WTC11 (cell line): ENCODE data around the gene L3HYPDH. TPM values are rescaled to one million over a fixed set of nuclear protein-coding genes. Genes with fewer than 3 reads are reported as not detected.
A peak's percentile ranks its signal among the peaks of the same experiment; 100 is the strongest.

ENCODE experiments used
- ATAC-seq: fragments of 200-7000 bp; cut with Tn5 transposase; 2 replicates; pipeline ENCODE4 v1.10.0; 2021; ENCODE audit warnings: mild to moderate bottlenecking, moderate library complexity
- CTCF ChIA-PET: fragments of 300-600 bp; sonication (Branson Sonifier 250); formaldehyde crosslinking; loops from one replicate; lab custom pipeline; 2021; ENCODE audit warnings: antibody characterized with exemption; lab: Charles Lee
- POLR2A ChIA-PET: fragments of 350-600 bp; sonication (Branson Sonifier 250); formaldehyde crosslinking; loops from one replicate; lab custom pipeline; 2021; ENCODE audit warnings: antibody characterized with exemption; lab: Charles Lee
- DNase-seq: peaks from one replicate; pipeline ENCODE4 v3.0.0; 2021; ENCODE audit warnings: low spot score
- H3K27ac Mint-ChIP-seq: 2 replicates; pipeline ENCODE4 v1.8.0; 2021; ENCODE audit warnings: mixed read lengths
- H3K27me3 Mint-ChIP-seq: 2 replicates; pipeline ENCODE4 v1.8.0; 2021; ENCODE audit warnings: low read depth, mild to moderate bottlenecking, moderate library complexity, mixed read lengths
- H3K36me3 Mint-ChIP-seq: 2 replicates; pipeline ENCODE4 v1.8.0; 2021; ENCODE audit warnings: mixed read lengths
- H3K4me1 Mint-ChIP-seq: 2 replicates; pipeline ENCODE4 v1.8.0; 2022; ENCODE audit warnings: mixed read lengths
- H3K4me3 Mint-ChIP-seq: 2 replicates; pipeline ENCODE4 v1.8.0; 2021; ENCODE audit warnings: mild to moderate bottlenecking, moderate library complexity, mixed read lengths
- H3K9me3 Mint-ChIP-seq: 2 replicates; pipeline ENCODE4 v1.8.0; 2021; ENCODE audit warnings: mixed read lengths
- ELF4 ChIP-seq: sonication (generic); formaldehyde crosslinking; IDR thresholded peaks from 2 replicates; pipeline ENCODE4 v1.8.1; 2022; ENCODE audit warnings: low read depth, mild to moderate bottlenecking, moderate library complexity, missing genetic modification reagents
- EMX1 ChIP-seq: fragments of 250-450 bp; sonication (Bioruptor Pico); IDR thresholded peaks from 2 replicates; pipeline ENCODE4 v1.8.0; 2021; ENCODE audit warnings: mild to moderate bottlenecking
- FOXP1 ChIP-seq: sonication (generic); formaldehyde crosslinking; IDR thresholded peaks from 2 replicates; pipeline ENCODE4 v1.8.0; 2022; ENCODE audit warnings: missing genetic modification reagents, mild to moderate bottlenecking, moderate library complexity, borderline replicate concordance
- GRHL2 ChIP-seq: fragments of 250-450 bp; sonication (Bioruptor Pico); IDR thresholded peaks from 2 replicates; pipeline ENCODE4 v1.8.0; 2022; ENCODE audit warnings: mild to moderate bottlenecking, moderate library complexity; ENCODE audit not compliant: insufficient replicate concordance, severe bottlenecking
- HMGA2 ChIP-seq: fragments of 250-450 bp; sonication (Bioruptor Pico); IDR thresholded peaks from 2 replicates; pipeline ENCODE4 v1.4.0; 2021; ENCODE audit warnings: mild to moderate bottlenecking, moderate library complexity
- MYBL2 ChIP-seq: sonication (generic); formaldehyde crosslinking; IDR thresholded peaks from 2 replicates; pipeline ENCODE4 v1.8.1; 2023; ENCODE audit warnings: mild to moderate bottlenecking, moderate library complexity, missing genetic modification reagents
- NFATC4 ChIP-seq: fragments of 250-450 bp; sonication (Bioruptor Pico); IDR thresholded peaks from 2 replicates; pipeline ENCODE4 v1.9.0; 2021; ENCODE audit warnings: mild to moderate bottlenecking
- PRRX2 ChIP-seq: fragments of 250-450 bp; sonication (Bioruptor Pico); IDR thresholded peaks from 2 replicates; pipeline ENCODE4 v1.8.0; 2021; ENCODE audit warnings: mild to moderate bottlenecking
- SMAD3 ChIP-seq: sonication (generic); formaldehyde crosslinking; IDR thresholded peaks from 2 replicates; pipeline ENCODE4 v1.8.0; 2022; ENCODE audit warnings: missing genetic modification reagents, mild to moderate bottlenecking, borderline replicate concordance
- TP53 ChIP-seq: sonication (generic); formaldehyde crosslinking; IDR thresholded peaks from 2 replicates; pipeline ENCODE4 v1.8.1; 2023; ENCODE audit warnings: mild to moderate bottlenecking, missing genetic modification reagents
- ZNF138 ChIP-seq: sonication (generic); formaldehyde crosslinking; conservative IDR thresholded peaks from 2 replicates; pipeline ENCODE4 v1.8.1; 2022; ENCODE audit warnings: mild to moderate bottlenecking, moderate library complexity, missing genetic modification reagents
- total RNA-seq: library from RNA; stranded (reverse); gene quantifications from 3 replicates; pipeline ENCODE4 v1.2.3, GENCODE V29; 2021
- TF ChIP-seq, protein P1 (sequence below): sonication (generic); formaldehyde crosslinking; IDR thresholded peaks from 2 replicates; pipeline ENCODE4 v1.8.1; 2023; ENCODE audit warnings: mild to moderate bottlenecking, moderate library complexity, missing genetic modification reagents
- TF ChIP-seq, protein P2 (sequence below): sonication (generic); formaldehyde crosslinking; IDR thresholded peaks from 2 replicates; pipeline ENCODE4 v1.8.1; 2023; ENCODE audit warnings: mild to moderate bottlenecking, missing genetic modification reagents, moderate library complexity
- TF ChIP-seq, protein P3 (sequence below): sonication (generic); formaldehyde crosslinking; IDR thresholded peaks from 2 replicates; pipeline ENCODE4 v1.8.1; 2022; ENCODE audit warnings: low read depth, missing genetic modification reagents, borderline replicate concordance
- TF ChIP-seq, protein P4 (sequence below): sonication (generic); formaldehyde crosslinking; IDR thresholded peaks from 2 replicates; pipeline ENCODE4 v1.8.0; 2022; ENCODE audit warnings: mild to moderate bottlenecking, missing genetic modification reagents
- TF ChIP-seq, protein P5 (sequence below): fragments of 250-450 bp; sonication (Bioruptor Pico); IDR thresholded peaks from 2 replicates; pipeline ENCODE4 v2.1.2; 2022; ENCODE audit warnings: mild to moderate bottlenecking, moderate library complexity
- TF ChIP-seq, protein P6 (sequence below): sonication (generic); formaldehyde crosslinking; IDR thresholded peaks from 2 replicates; pipeline ENCODE4 v1.8.1; 2022; ENCODE audit warnings: mild to moderate bottlenecking, missing genetic modification reagents, moderate library complexity, borderline replicate concordance
- TF ChIP-seq, protein P7 (sequence below): fragments of 250-450 bp; sonication (Bioruptor Pico); IDR thresholded peaks from 2 replicates; pipeline ENCODE4 v1.9.0; 2021; ENCODE audit warnings: mild to moderate bottlenecking
- TF ChIP-seq, protein P8 (sequence below): sonication (generic); formaldehyde crosslinking; IDR thresholded peaks from 2 replicates; pipeline ENCODE4 v1.8.0; 2022; ENCODE audit warnings: mild to moderate bottlenecking, missing genetic modification reagents

The L3HYPDH gene
- total RNA-seq, 1 experiment from 2014 or later, result 17.5 TPM

DNA sequence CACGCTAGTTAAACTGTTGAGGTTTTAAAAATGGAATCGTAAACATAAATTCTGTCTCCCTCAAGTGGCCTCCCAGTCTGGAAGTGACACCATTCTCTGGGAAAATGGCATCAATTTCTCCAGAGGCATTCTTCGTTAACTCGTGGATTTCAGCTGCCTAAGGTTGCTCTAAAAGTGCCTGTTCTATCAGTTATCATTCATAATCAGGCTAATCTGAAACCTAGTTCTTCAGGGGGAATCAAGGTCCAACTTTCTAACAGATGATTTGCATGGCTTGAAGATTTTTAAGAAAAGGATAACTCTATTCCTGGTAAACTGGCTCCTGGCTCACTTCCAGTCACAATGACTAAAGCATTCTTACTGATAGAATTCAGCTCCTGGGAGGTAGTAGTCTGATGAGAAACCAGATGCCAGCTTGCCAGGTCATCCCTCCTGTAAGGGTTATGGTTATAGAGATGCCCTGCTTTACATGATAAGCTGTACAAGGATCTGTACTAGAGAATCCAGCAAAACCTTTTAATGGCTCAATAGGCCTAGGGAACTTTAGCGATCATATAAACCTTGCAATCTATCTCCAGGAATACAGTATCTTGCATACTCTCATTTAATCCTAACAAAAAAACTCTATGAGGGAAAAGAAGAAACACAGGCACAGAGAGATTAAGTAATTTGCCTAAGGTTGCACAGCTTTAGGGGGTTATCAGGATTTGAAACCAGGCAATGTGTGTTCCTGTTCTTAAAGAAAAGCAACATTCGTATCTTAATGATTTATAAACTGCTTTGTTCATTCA is 1.5 kb downstream of the L3HYPDH start:
- no peak overlapping the region for H3K27ac Mint-ChIP-seq
- POLR2A ChIA-PET, result interaction anchor here (1.1 to 1.7 kb wide), 2 partner anchors 18 to 293 kb away, joined by 3 to 8 read pairs; partner anchors contain the start of gene DAAM1

DNA sequence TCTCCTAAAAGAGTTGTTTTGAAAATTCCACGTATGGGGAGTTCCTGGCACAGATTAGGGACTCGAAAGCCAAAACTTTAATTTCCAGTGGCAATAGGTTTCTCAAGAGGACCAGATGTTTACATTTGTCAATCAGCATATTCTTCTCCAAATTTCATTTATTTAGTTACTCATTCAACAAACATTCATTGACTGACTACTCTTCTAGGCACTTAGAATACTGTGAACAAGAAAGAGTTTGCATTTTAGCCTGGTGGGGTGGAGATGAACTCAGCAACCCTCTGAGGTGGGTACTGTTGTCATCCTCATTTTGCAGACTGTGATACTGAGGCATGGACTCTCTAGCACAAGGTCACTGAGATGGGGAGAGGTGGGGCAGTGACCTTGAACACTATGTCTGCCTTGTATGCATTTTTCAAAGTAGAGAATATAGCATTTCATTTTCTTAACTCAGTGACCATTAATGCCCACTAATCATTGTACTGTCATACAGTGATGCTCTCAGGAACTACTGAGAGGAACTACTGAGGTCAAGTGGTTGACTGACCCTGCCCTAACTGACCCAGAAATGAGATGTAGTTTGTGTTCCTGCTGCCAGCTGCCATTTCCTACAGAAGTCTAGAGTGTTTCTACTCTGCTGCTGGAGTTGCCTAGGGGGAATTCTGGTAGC is 2.2 kb downstream of the L3HYPDH start:
- Mint-ChIP-seq H3K9me3 (no peaks in the 10 kb centered on the region), H3K36me3 (peaks cover 8% of the 10 kb centered on the region), H3K4me1 (peaks cover 19% of the 10 kb centered on the region), H3K27ac (no peak overlapping the region), H3K4me3 (peak overlapping the region; percentile 83), H3K27me3 (no peaks in the 10 kb centered on the region)
- CTCF ChIA-PET, result interaction anchor here (3.4 kb wide), 1 partner anchor 95 kb away, joined by 36 read pairs; the partner anchor contains the start of gene CCDC175
- DNase-seq (no peak), ATAC-seq (no peak)
- POLR2A ChIA-PET, result interaction anchor here (1.1 kb wide), 1 partner anchor 18 kb away, joined by 3 read pairs; no protein-coding TSS in a partner anchor
- no peak for TF ChIP-seq MYBL2 (CRISPR knock-in tag)
- TF ChIP-seq, protein P1, sequence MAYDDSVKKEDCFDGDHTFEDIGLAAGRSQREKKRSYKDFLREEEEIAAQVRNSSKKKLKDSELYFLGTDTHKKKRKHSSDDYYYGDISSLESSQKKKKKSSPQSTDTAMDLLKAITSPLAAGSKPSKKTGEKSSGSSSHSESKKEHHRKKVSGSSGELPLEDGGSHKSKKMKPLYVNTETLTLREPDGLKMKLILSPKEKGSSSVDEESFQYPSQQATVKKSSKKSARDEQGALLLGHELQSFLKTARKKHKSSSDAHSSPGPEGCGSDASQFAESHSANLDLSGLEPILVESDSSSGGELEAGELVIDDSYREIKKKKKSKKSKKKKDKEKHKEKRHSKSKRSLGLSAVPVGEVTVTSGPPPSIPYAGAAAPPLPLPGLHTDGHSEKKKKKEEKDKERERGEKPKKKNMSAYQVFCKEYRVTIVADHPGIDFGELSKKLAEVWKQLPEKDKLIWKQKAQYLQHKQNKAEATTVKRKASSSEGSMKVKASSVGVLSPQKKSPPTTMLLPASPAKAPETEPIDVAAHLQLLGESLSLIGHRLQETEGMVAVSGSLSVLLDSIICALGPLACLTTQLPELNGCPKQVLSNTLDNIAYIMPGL (CRISPR knock-in tag), result no peak
- no peak for TF ChIP-seq ZNF138 (CRISPR knock-in tag)
- TF ChIP-seq, protein P2, sequence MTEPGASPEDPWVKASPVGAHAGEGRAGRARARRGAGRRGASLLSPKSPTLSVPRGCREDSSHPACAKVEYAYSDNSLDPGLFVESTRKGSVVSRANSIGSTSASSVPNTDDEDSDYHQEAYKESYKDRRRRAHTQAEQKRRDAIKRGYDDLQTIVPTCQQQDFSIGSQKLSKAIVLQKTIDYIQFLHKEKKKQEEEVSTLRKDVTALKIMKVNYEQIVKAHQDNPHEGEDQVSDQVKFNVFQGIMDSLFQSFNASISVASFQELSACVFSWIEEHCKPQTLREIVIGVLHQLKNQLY (CRISPR knock-in tag), result no peak
- TF ChIP-seq, protein P3, sequence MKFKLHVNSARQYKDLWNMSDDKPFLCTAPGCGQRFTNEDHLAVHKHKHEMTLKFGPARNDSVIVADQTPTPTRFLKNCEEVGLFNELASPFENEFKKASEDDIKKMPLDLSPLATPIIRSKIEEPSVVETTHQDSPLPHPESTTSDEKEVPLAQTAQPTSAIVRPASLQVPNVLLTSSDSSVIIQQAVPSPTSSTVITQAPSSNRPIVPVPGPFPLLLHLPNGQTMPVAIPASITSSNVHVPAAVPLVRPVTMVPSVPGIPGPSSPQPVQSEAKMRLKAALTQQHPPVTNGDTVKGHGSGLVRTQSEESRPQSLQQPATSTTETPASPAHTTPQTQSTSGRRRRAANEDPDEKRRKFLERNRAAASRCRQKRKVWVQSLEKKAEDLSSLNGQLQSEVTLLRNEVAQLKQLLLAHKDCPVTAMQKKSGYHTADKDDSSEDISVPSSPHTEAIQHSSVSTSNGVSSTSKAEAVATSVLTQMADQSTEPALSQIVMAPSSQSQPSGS (CRISPR knock-in tag), result no peak
- TF ChIP-seq, protein P4, sequence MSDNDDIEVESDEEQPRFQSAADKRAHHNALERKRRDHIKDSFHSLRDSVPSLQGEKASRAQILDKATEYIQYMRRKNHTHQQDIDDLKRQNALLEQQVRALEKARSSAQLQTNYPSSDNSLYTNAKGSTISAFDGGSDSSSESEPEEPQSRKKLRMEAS (CRISPR knock-in tag), result no peak

More for the DNA sequence above, 1.5 kb downstream of the L3HYPDH start:
- H3K4me3 Mint-ChIP-seq, result peak overlapping the region; percentile 83
- TF ChIP-seq FOXP1, result no peak
- no peak for TF ChIP-seq NFATC4 (CRISPR knock-in tag)
- no peak for TF ChIP-seq GRHL2 (CRISPR knock-in tag)
- TF ChIP-seq, protein P5, sequence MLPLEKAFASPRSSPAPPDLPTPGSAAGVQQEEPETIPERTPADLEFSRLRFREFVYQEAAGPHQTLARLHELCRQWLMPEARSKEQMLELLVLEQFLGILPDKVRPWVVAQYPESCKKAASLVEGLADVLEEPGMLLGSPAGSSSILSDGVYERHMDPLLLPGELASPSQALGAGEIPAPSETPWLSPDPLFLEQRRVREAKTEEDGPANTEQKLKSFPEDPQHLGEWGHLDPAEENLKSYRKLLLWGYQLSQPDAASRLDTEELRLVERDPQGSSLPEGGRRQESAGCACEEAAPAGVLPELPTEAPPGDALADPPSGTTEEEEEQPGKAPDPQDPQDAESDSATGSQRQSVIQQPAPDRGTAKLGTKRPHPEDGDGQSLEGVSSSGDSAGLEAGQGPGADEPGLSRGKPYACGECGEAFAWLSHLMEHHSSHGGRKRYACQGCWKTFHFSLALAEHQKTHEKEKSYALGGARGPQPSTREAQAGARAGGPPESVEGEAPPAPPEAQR (CRISPR knock-in tag), result no peak
- TF ChIP-seq ELF4 (CRISPR knock-in tag), result no peak
- TF ChIP-seq, protein P6, sequence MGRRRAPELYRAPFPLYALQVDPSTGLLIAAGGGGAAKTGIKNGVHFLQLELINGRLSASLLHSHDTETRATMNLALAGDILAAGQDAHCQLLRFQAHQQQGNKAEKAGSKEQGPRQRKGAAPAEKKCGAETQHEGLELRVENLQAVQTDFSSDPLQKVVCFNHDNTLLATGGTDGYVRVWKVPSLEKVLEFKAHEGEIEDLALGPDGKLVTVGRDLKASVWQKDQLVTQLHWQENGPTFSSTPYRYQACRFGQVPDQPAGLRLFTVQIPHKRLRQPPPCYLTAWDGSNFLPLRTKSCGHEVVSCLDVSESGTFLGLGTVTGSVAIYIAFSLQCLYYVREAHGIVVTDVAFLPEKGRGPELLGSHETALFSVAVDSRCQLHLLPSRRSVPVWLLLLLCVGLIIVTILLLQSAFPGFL (CRISPR knock-in tag), result no peak
- TF ChIP-seq PRRX2 (CRISPR knock-in tag), result no peak
- TF ChIP-seq SMAD3, result no peak
- TF ChIP-seq, protein P4 (CRISPR knock-in tag), result no peak
- no peak for TF ChIP-seq EMX1
- TF ChIP-seq, protein P1 (CRISPR knock-in tag), result no peak
- no peak for TF ChIP-seq ZNF138 (CRISPR knock-in tag)
- TF ChIP-seq, protein P7, sequence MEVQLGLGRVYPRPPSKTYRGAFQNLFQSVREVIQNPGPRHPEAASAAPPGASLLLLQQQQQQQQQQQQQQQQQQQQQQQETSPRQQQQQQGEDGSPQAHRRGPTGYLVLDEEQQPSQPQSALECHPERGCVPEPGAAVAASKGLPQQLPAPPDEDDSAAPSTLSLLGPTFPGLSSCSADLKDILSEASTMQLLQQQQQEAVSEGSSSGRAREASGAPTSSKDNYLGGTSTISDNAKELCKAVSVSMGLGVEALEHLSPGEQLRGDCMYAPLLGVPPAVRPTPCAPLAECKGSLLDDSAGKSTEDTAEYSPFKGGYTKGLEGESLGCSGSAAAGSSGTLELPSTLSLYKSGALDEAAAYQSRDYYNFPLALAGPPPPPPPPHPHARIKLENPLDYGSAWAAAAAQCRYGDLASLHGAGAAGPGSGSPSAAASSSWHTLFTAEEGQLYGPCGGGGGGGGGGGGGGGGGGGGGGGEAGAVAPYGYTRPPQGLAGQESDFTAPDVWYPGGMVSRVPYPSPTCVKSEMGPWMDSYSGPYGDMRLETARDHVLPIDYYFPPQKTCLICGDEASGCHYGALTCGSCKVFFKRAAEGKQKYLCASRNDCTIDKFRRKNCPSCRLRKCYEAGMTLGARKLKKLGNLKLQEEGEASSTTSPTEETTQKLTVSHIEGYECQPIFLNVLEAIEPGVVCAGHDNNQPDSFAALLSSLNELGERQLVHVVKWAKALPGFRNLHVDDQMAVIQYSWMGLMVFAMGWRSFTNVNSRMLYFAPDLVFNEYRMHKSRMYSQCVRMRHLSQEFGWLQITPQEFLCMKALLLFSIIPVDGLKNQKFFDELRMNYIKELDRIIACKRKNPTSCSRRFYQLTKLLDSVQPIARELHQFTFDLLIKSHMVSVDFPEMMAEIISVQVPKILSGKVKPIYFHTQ (CRISPR knock-in tag), result no peak
- TF ChIP-seq TP53 (CRISPR knock-in tag), result no peak
- no peak for TF ChIP-seq HMGA2 (CRISPR knock-in tag)
- TF ChIP-seq, protein P8, sequence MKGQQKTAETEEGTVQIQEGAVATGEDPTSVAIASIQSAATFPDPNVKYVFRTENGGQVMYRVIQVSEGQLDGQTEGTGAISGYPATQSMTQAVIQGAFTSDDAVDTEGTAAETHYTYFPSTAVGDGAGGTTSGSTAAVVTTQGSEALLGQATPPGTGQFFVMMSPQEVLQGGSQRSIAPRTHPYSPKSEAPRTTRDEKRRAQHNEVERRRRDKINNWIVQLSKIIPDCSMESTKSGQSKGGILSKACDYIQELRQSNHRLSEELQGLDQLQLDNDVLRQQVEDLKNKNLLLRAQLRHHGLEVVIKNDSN (CRISPR knock-in tag), result no peak
- no peak for ATAC-seq
- H3K9me3 Mint-ChIP-seq, result no peaks in the 10 kb centered on the region
- CTCF ChIA-PET, result interaction anchor here (0.5 to 3.4 kb wide), 4 partner anchors 25 to 608 kb away, joined by 3 to 36 read pairs (median 16); partner anchors contain the start of gene CCDC175
- no peak for DNase-seq
- H3K27me3 Mint-ChIP-seq, result no peaks in the 10 kb centered on the region
- H3K4me1 Mint-ChIP-seq, result peaks cover 19% of the 10 kb centered on the region
- peaks cover 7% of the 10 kb centered on the region for H3K36me3 Mint-ChIP-seq
